Panc1 (cell line): ENCODE data around the gene SLC9A9.

Experiments
- CTCF ChIP-seq: fragments of 450-650 bp; IDR thresholded peaks from 2 replicates; pipeline ENCODE4 v1.5.1; 2017; ENCODE audit warnings: mild to moderate bottlenecking
- POLR2AphosphoS5 ChIP-seq: IDR thresholded peaks from 2 replicates; pipeline ENCODE4 v1.6.1; 2012; ENCODE audit warnings: mild to moderate bottlenecking, low read depth, low read length, moderate library complexity

- TF ChIP-seq CTCF (no peak), POLR2AphosphoS5 (no peak)
Observed at GRCh38 chr3:143685491-143685890, 162.8 kb downstream of the SLC9A9 start.
